GM12865 (cell line): ENCODE measurements around the gene CSDE1.

Source experiments
- DNase-seq: peaks from one replicate; pipeline ENCODE4 v3.0.0; 2010; ENCODE audit warnings: low read depth
- H3K4me3 ChIP-seq: 2 replicates; pipeline ENCODE4 v1.5.1; 2011; ENCODE audit warnings: mild to moderate bottlenecking, low read depth, low read length, control low read depth
- CTCF ChIP-seq: IDR thresholded peaks from 2 replicates; pipeline ENCODE4 v1.5.1; 2011; ENCODE audit warnings: low read length, control low read depth, low read depth, inconsistent platforms; ENCODE audit not compliant: insufficient read depth; ENCODE audit errors: missing control alignments

Gene CSDE1

GRCh38 chr1:114725230-114725629 lies 32.6 kb downstream of the CSDE1 start:
- no peak for TF ChIP-seq CTCF
- H3K4me3 ChIP-seq, result no peak overlapping the region
- no peak for DNase-seq

- DNase-seq, result no peak
- no peak for TF ChIP-seq CTCF
- H3K4me3 ChIP-seq, result no peak overlapping the region
These were observed 33.9 kb downstream of the CSDE1 start for GRCh38 chr1:114723915-114724314.

- TF ChIP-seq CTCF, result no peak
- no peak overlapping the region for H3K4me3 ChIP-seq
These were observed 34.3 kb downstream of the CSDE1 start for GRCh38 chr1:114723457-114723856.

GRCh38 chr1:114720492-114720891 lies 37.3 kb downstream of the CSDE1 start:
- no peak overlapping the region for H3K4me3 ChIP-seq
- DNase-seq, result no peak
- TF ChIP-seq CTCF, result no peak

More at GRCh38 chr1:114723457-114723856, 34.3 kb downstream of the CSDE1 start:
- DNase-seq, result no peak

GRCh38 chr1:114719424-114719787 lies 38.4 kb downstream of the CSDE1 start:
- no peak overlapping the region for H3K4me3 ChIP-seq
- no peak for DNase-seq
- no peak for TF ChIP-seq CTCF

- DNase-seq, result no peak
- H3K4me3 ChIP-seq, result no peak overlapping the region
- no peak for TF ChIP-seq CTCF
These were observed 38.9 kb downstream of the CSDE1 start for GRCh38 chr1:114718661-114719423.

GRCh38 chr1:114716304-114717170 lies 41.2 kb downstream of the CSDE1 start, which contains the start of gene NRAS:
Gene NRAS, minus strand, starts transcription at chr1:114716771. Its CDS starts 611 bp downstream, at chr1:114716160.
- peak within 1 kb of the TSS; percentile 100 for H3K4me3 ChIP-seq
- peak; percentile 95 for DNase-seq
- TF ChIP-seq CTCF, result no peak
